H1 (cell line): ENCODE measurements around the gene PRR7. TPM values are rescaled to one million over a fixed set of nuclear protein-coding genes. Genes with fewer than 3 reads are reported as not detected.

Experiments
- FOSL1 ChIP-seq: IDR thresholded peaks from 2 replicates; pipeline ENCODE4 v1.6.1; 2011; ENCODE audit warnings: mild to moderate bottlenecking, low read depth, low read length, moderate library complexity; ENCODE audit not compliant: insufficient read depth
- GABPA ChIP-seq: IDR thresholded peaks from 2 replicates; pipeline ENCODE4 v1.6.1; 2011; ENCODE audit warnings: mild to moderate bottlenecking, low read length, moderate library complexity, borderline replicate concordance; ENCODE audit not compliant: insufficient read depth
- SP4 ChIP-seq: IDR thresholded peaks from 2 replicates; pipeline ENCODE4 v1.6.1; 2012; ENCODE audit warnings: low read length, inconsistent platforms
- SUZ12 ChIP-seq: fragments of 200-600 bp; sonication (generic); IDR thresholded peaks from 2 replicates; pipeline ENCODE4 v1.6.1; 2012; ENCODE audit warnings: mild to moderate bottlenecking, inconsistent platforms, low read length, moderate library complexity, mixed read lengths
- YY1 ChIP-seq: IDR thresholded peaks from 2 replicates; pipeline ENCODE4 v1.6.1; 2011; ENCODE audit warnings: low read depth, mild to moderate bottlenecking, low read length
- polyA plus RNA-seq, 7 experiments: library from polyadenylated mRNA; depleted of rRNA in 3 of 7; stranded (reverse) in 5 of 7; unstranded in 2 of 7; fragments of >200 nt in 5 of 7; fragments of 200-250 nt in 2 of 7; gene quantifications; 1 replicate in 5 of 7; 2 replicates in 1 of 7; 4 replicates in 1 of 7; pipeline versions ENCODE4 v1.2.1 to v1.2.3, GENCODE V29; 2011 to 2013; ENCODE audit warnings: missing spikeins in 2 of 7, mixed read lengths in 2 of 7
- total RNA-seq: library from RNA; stranded (reverse); fragmentation: NEBNext Ultra II Directional; extraction: Animal tissue kit (Norgen Biotek cat#: 25700); gene quantifications from 2 replicates; pipeline ENCODE4 v1.2.1, GENCODE V29; 2021

Gene PRR7
- total and polyA plus RNA-seq, 2 of the 8 experiments (the other 6 are each of a cell fraction or from before 2014, with no cell fraction given): 8.0 to 11.8 TPM

- TF ChIP-seq SP4: no peak
- no peak for TF ChIP-seq YY1
- no peak for TF ChIP-seq SUZ12
- TF ChIP-seq FOSL1: no peak
- no peak for TF ChIP-seq GABPA
Measured at GRCh38 chr5:177405805-177406204, 40.8 kb upstream of the PRR7 start (continued).
